Trophoblast cell (in vitro differentiated cells and primary cell): Measurements from ENCODE around the gene ENPP1.

Experiments
- DNase-seq, 2 donors: peaks; one replicate each; pipeline ENCODE4 v3.0.0-alpha.2; 2016
- H2AFZ ChIP-seq: 2 replicates; pipeline ENCODE4 v1.6.1; 2013; ENCODE audit warnings: low read length, moderate library complexity, mild to moderate bottlenecking; ENCODE audit not compliant: insufficient read depth, poor library complexity
- H2AK5ac ChIP-seq: 2 replicates; pipeline ENCODE4 v1.6.1; 2013; ENCODE audit warnings: mild to moderate bottlenecking, low read length
- H2BK120ac ChIP-seq: 2 replicates; pipeline ENCODE4 v1.6.1; 2013; ENCODE audit warnings: low read length, mild to moderate bottlenecking, moderate library complexity; ENCODE audit not compliant: insufficient read depth, poor library complexity
- H2BK12ac ChIP-seq: 2 replicates; pipeline ENCODE4 v1.6.1; 2013; ENCODE audit warnings: mild to moderate bottlenecking, low read length, moderate library complexity
- H2BK5ac ChIP-seq: 2 replicates; pipeline ENCODE4 v1.6.1; 2013; ENCODE audit warnings: low read length, low read depth, moderate library complexity, mild to moderate bottlenecking; ENCODE audit not compliant: poor library complexity
- H3K14ac ChIP-seq: 2 replicates; pipeline ENCODE4 v1.6.1; 2013; ENCODE audit warnings: mild to moderate bottlenecking, low read length
- H3K18ac ChIP-seq: 2 replicates; pipeline ENCODE4 v1.6.1; 2013; ENCODE audit warnings: mild to moderate bottlenecking, low read length
- H3K23ac ChIP-seq: 2 replicates; pipeline ENCODE4 v1.6.1; 2013; ENCODE audit warnings: low read length
- H3K27ac ChIP-seq: 2 replicates; pipeline ENCODE4 v1.5.1; 2013; ENCODE audit warnings: low read depth, mild to moderate bottlenecking, inconsistent platforms, low read length, moderate library complexity
- H3K27me3 ChIP-seq: 2 replicates; pipeline ENCODE4 v1.6.1; 2013; ENCODE audit warnings: inconsistent platforms, mild to moderate bottlenecking, low read length, moderate library complexity; ENCODE audit not compliant: insufficient read depth
- H3K36me3 ChIP-seq, 2 experiments: 1 replicate in 1 of 2; 2 replicates in 1 of 2; pipeline ENCODE4 v1.6.1; 2013; ENCODE audit warnings: low read length in 2 of 2, mild to moderate bottlenecking in 2 of 2, moderate library complexity in 1 of 2; ENCODE audit not compliant: insufficient read depth in 2 of 2, control insufficient read depth in 1 of 2
- H3K4ac ChIP-seq: 2 replicates; pipeline ENCODE4 v1.6.1; 2013; ENCODE audit warnings: low read depth, mild to moderate bottlenecking, low read length, moderate library complexity
- H3K4me1 ChIP-seq, 2 experiments: 1 replicate in 1 of 2; 2 replicates in 1 of 2; pipeline ENCODE4 v1.6.1; 2013; ENCODE audit warnings: low read length in 2 of 2, mild to moderate bottlenecking in 2 of 2, moderate library complexity in 1 of 2; ENCODE audit not compliant: insufficient read depth in 2 of 2, control insufficient read depth in 1 of 2
- H3K4me2 ChIP-seq: 2 replicates; pipeline ENCODE4 v1.6.1; 2013; ENCODE audit warnings: inconsistent platforms, mild to moderate bottlenecking, low read length, moderate library complexity
- H3K4me3 ChIP-seq: 2 replicates; pipeline ENCODE4 v1.5.1; 2013; ENCODE audit warnings: mild to moderate bottlenecking, low read depth, low read length, inconsistent platforms
- H3K79me1 ChIP-seq: one replicate; pipeline ENCODE4 v1.6.1; 2013; ENCODE audit warnings: low read length
- H3K79me2 ChIP-seq: 2 replicates; pipeline ENCODE4 v1.6.1; 2013; ENCODE audit warnings: low read length, mild to moderate bottlenecking; ENCODE audit not compliant: control insufficient read depth, insufficient read depth, poor library complexity
- H3K9ac ChIP-seq: 2 replicates; pipeline ENCODE4 v1.6.1; 2013; ENCODE audit warnings: mild to moderate bottlenecking, low read length
- H3K9me3 ChIP-seq: 2 replicates; pipeline ENCODE4 v1.6.1; 2013; ENCODE audit warnings: low read depth, mild to moderate bottlenecking, control low read depth, inconsistent platforms, low read length; ENCODE audit not compliant: insufficient read depth
- H4K12ac ChIP-seq: 2 replicates; pipeline ENCODE4 v1.6.1; 2013; ENCODE audit warnings: low read depth, mild to moderate bottlenecking, low read length, moderate library complexity
- H4K8ac ChIP-seq: 2 replicates; pipeline ENCODE4 v1.6.1; 2013; ENCODE audit warnings: low read depth, mild to moderate bottlenecking, low read length, moderate library complexity
- H4K91ac ChIP-seq: one replicate; pipeline ENCODE4 v1.6.1; 2013; ENCODE audit warnings: low read depth, mild to moderate bottlenecking, low read length, moderate library complexity
- WGBS: extraction: QIAGEN DNeasy Blood & Tissue Kit; methylation state at CpG from one replicate; pipeline ENCODE4 v1.1.7; 2013; ENCODE audit warnings: missing lambda C conversion rate; ENCODE audit not compliant: insufficient read length, insufficient coverage; ENCODE audit errors: extremely low coverage; 5-methylcytosine and 5-hydroxymethylcytosine counted together

The ENPP1 gene

GRCh38 chr6:131782764-131783163, 25.1 kb upstream of the ENPP1 start:
- WGBS, result no CpG with 5 or more reads among the region's 1 CpG
- Histone ChIP-seq H3K4me2 (no peak overlapping the region), H3K36me3 (no peaks in the 10 kb centered on the region), H3K18ac (no peak overlapping the region), H4K12ac (no peak overlapping the region), H3K79me1 (no peaks in the 10 kb centered on the region), H3K4me3 (no peak overlapping the region), H3K14ac (no peak overlapping the region), H3K79me2 (no peaks in the 10 kb centered on the region), H4K8ac (no peak overlapping the region), H3K4me1 (no peaks in the 10 kb centered on the region), H2AK5ac (no peak overlapping the region), H4K91ac (no peak overlapping the region), H2BK5ac (no peak overlapping the region), H3K4ac (no peak overlapping the region), H3K9ac (no peak overlapping the region), H2AFZ (no peak overlapping the region), H3K23ac (no peak overlapping the region), H3K27me3 (no peaks in the 10 kb centered on the region), H2BK12ac (no peak overlapping the region), H2BK120ac (no peak overlapping the region), H3K27ac (no peak overlapping the region), H3K9me3 (no peaks in the 10 kb centered on the region)
- DNase-seq, result peak in 1 of 2 donors; percentile 35

- Histone ChIP-seq H3K14ac (no peak overlapping the region), H3K23ac (no peak overlapping the region), H4K8ac (no peak overlapping the region), H2AK5ac (no peak overlapping the region), H2BK5ac (no peak overlapping the region), H3K79me2 (no peaks in the 10 kb centered on the region), H3K9ac (no peak overlapping the region), H2AFZ (no peak overlapping the region), H3K36me3 (no peaks in the 10 kb centered on the region), H4K12ac (no peak overlapping the region), H2BK120ac (no peak overlapping the region), H2BK12ac (no peak overlapping the region), H3K4ac (no peak overlapping the region), H3K4me2 (no peak overlapping the region), H3K18ac (no peak overlapping the region), H3K4me1 (no peaks in the 10 kb centered on the region), H4K91ac (no peak overlapping the region), H3K27me3 (no peaks in the 10 kb centered on the region), H3K9me3 (no peaks in the 10 kb centered on the region), H3K79me1 (no peaks in the 10 kb centered on the region), H3K4me3 (no peak overlapping the region), H3K27ac (no peak overlapping the region)
- DNase-seq, result no peak
- no CpG with 5 or more reads among the region's 1 CpG for WGBS
These were observed 23.3 kb upstream of the ENPP1 start for GRCh38 chr6:131784561-131784960.

- Histone ChIP-seq H2BK120ac (no peak overlapping the region), H2BK5ac (no peak overlapping the region), H3K4ac (no peak overlapping the region), H3K36me3 (no peaks in the 10 kb centered on the region), H3K4me3 (no peak overlapping the region), H2BK12ac (no peak overlapping the region), H2AFZ (no peak overlapping the region), H4K91ac (no peak overlapping the region), H3K79me1 (no peaks in the 10 kb centered on the region), H4K12ac (no peak overlapping the region), H3K27ac (no peak overlapping the region), H3K23ac (no peak overlapping the region), H3K9ac (no peak overlapping the region), H4K8ac (no peak overlapping the region), H3K18ac (no peak overlapping the region), H3K9me3 (no peaks in the 10 kb centered on the region), H3K79me2 (no peaks in the 10 kb centered on the region), H3K27me3 (no peaks in the 10 kb centered on the region), H3K14ac (no peak overlapping the region), H3K4me2 (no peak overlapping the region), H2AK5ac (no peak overlapping the region), H3K4me1 (no peaks in the 10 kb centered on the region)
- DNase-seq, result no peak
These were observed 20.7 kb upstream of the ENPP1 start for GRCh38 chr6:131787079-131787478.

GRCh38 chr6:131787766-131788712, 19.8 kb upstream of the ENPP1 start:
- Histone ChIP-seq H3K18ac (no peak overlapping the region), H2BK12ac (no peak overlapping the region), H2AK5ac (no peak overlapping the region), H3K79me2 (no peaks in the 10 kb centered on the region), H3K4ac (no peak overlapping the region), H4K8ac (no peak overlapping the region), H4K91ac (no peak overlapping the region), H3K9ac (no peak overlapping the region), H2BK5ac (no peak overlapping the region), H3K23ac (no peak overlapping the region), H3K79me1 (no peaks in the 10 kb centered on the region), H2BK120ac (no peak overlapping the region), H3K4me3 (no peak overlapping the region), H3K4me2 (no peak overlapping the region), H3K9me3 (no peaks in the 10 kb centered on the region), H3K36me3 (no peaks in the 10 kb centered on the region), H3K4me1 (no peaks in the 10 kb centered on the region), H3K14ac (no peak overlapping the region), H3K27me3 (no peaks in the 10 kb centered on the region), H4K12ac (no peak overlapping the region), H3K27ac (no peak overlapping the region), H2AFZ (no peak overlapping the region)
- no CpG with 5 or more reads among the region's 8 CpGs for WGBS
- DNase-seq, result no peak
